Smooth muscle cell (in vitro differentiated cells): ENCODE results near the gene ZNF527. TPM values are rescaled to one million over a fixed set of nuclear protein-coding genes. Genes with fewer than 3 reads are reported as not detected.

Experiments used
- DNase-seq: peaks from one replicate; lab custom pipeline; 2025; ENCODE audit not compliant: unreplicated experiment; lab: John Stamatoyannopoulos, UW
- H2AFZ ChIP-seq: fragments of 200-600 bp; sonication (generic); 2 replicates; pipeline ENCODE4 v1.6.0; 2016; ENCODE audit warnings: antibody characterized with exemption, low read depth, mild to moderate bottlenecking
- H3F3A ChIP-seq: fragments of 200-600 bp; sonication (generic); 2 replicates; pipeline ENCODE4 v1.6.0; 2017; ENCODE audit warnings: antibody characterized with exemption, low read depth
- H3K27ac ChIP-seq: fragments of 200-600 bp; sonication (generic); 2 replicates; pipeline ENCODE4 v1.5.1; 2016; ENCODE audit warnings: low read depth, mild to moderate bottlenecking
- H3K27me3 ChIP-seq: fragments of 200-600 bp; sonication (generic); 2 replicates; pipeline ENCODE4 v1.6.1; 2016; ENCODE audit warnings: low read depth, mild to moderate bottlenecking
- H3K36me3 ChIP-seq: fragments of 200-600 bp; sonication (generic); 2 replicates; pipeline ENCODE4 v1.5.1; 2016; ENCODE audit warnings: low read depth
- H3K4me1 ChIP-seq: fragments of 200-600 bp; sonication (generic); 2 replicates; pipeline ENCODE4 v1.5.1; 2016; ENCODE audit warnings: low read depth
- H3K4me2 ChIP-seq: fragments of 200-600 bp; sonication (generic); 2 replicates; pipeline ENCODE4 v1.6.0; 2016; ENCODE audit warnings: mild to moderate bottlenecking
- H3K4me3 ChIP-seq: fragments of 200-600 bp; sonication (generic); 2 replicates; pipeline ENCODE4 v1.5.1; 2016; ENCODE audit warnings: mild to moderate bottlenecking
- H3K79me2 ChIP-seq: fragments of 200-600 bp; sonication (generic); 2 replicates; pipeline ENCODE4 v1.6.0; 2016; ENCODE audit warnings: low read depth, mild to moderate bottlenecking
- H3K9ac ChIP-seq: fragments of 200-600 bp; sonication (generic); 2 replicates; pipeline ENCODE4 v1.6.0; 2016; ENCODE audit warnings: low read depth
- H3K9me3 ChIP-seq: fragments of 200-600 bp; sonication (generic); replicated peaks from 2 replicates; pipeline ENCODE4 v1.5.1; 2016; ENCODE audit warnings: low read depth
- H4K20me1 ChIP-seq: fragments of 200-600 bp; sonication (generic); 2 replicates; pipeline ENCODE4 v1.6.0; 2016; ENCODE audit warnings: low read depth
- CTCF ChIP-seq: fragments of 200-600 bp; sonication (generic); IDR thresholded peaks from 2 replicates; pipeline ENCODE4 v1.5.1; 2017; ENCODE audit warnings: borderline replicate concordance, mild to moderate bottlenecking, antibody characterized with exemption; ENCODE audit not compliant: insufficient read depth, poor library complexity, severe bottlenecking
- WGBS: methylation state at CpG from one replicate; pipeline ENCODE4 v1.1.7; 2016; ENCODE audit warnings: low lambda C conversion rate; 5-methylcytosine and 5-hydroxymethylcytosine counted together
- polyA plus RNA-seq: library from polyadenylated mRNA; unstranded; fragments of >200 nt; fragmentation: Nextera tagmentation; extraction: Ambion mirVana; gene quantifications from 2 replicates; pipeline ENCODE4 v1.2.1, GENCODE V29; 2016
- total RNA-seq: library from RNA; depleted of rRNA; stranded (reverse); fragments of >200 nt; gene quantifications from 2 replicates; pipeline ENCODE4 v1.2.3, GENCODE V29; 2014

Gene ZNF527
- total RNA-seq: 8.5 and 12.4 TPM in 2 replicates
- 0.90 and 1.2 TPM in 2 replicates for polyA plus RNA-seq

DNA sequence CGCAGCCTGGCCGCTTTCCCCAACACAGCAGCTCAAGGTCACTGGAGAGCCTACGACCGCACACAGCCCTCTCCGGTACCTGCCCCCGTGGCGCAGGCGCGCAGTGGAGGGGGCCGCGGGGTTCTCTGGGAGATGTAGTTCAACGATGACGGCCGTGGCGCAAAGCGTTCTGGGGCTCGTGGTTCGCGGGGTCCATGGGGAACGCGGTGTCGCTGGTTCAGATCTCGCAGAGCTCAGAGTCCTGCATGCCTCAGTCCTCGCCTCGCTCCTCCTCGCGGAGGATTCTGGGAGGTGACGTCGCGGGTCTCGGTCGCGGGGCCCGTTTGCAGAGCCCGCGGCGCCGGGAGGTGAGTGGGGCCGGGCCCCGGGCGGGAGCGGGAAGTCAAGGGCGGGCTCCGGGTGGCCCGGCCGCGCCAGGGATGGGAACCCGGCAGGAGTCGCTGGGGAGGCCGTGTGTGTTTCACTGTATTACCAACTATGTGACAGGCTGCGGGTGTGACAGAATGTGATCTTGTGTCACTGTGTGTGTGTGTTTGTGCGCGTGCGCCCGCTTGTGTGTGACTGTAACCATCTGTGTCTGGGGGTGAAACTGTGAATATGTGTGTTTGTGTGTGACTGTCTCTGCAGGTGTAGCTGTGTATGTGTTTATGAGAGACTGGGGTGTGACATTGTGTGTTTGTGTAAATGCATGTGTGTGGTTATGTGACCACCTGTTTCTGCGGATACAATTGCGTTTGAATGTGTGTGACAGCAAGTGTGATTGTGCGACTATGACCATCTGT, at the start of gene ZNF527:
Gene ZNF527 (plus strand): TSS at position 220 of the 782 bp plus-strand sequence. CDS start 3,100 bp downstream, outside the sequence.
- no peaks in the 10 kb centered on the region for H3F3A ChIP-seq
- no peaks in the 10 kb centered on the region for H3K27me3 ChIP-seq
- H3K9me3 ChIP-seq: no peaks in the 10 kb centered on the region
- H3K4me1 ChIP-seq: no peaks in the 10 kb centered on the region
- TF ChIP-seq CTCF: no peak
- H3K79me2 ChIP-seq: no peaks in the 10 kb centered on the region
- no peaks in the 10 kb centered on the region for H4K20me1 ChIP-seq
- peaks cover 13% of the 10 kb centered on the region for H3K36me3 ChIP-seq
- DNase-seq: peak; percentile 84
- H3K9ac ChIP-seq: peak within 1 kb of the TSS; percentile 63
- H3K4me3 ChIP-seq: peak within 1 kb of the TSS; percentile 68
- H3K27ac ChIP-seq: peak within 1 kb of the TSS; percentile 59
- WGBS: 4% methylated on average over 32 of the region's 58 CpGs
- H3K4me2 ChIP-seq: peak within 1 kb of the TSS; percentile 87
- H2AFZ ChIP-seq: peak within 1 kb of the TSS; percentile 95

DNA sequence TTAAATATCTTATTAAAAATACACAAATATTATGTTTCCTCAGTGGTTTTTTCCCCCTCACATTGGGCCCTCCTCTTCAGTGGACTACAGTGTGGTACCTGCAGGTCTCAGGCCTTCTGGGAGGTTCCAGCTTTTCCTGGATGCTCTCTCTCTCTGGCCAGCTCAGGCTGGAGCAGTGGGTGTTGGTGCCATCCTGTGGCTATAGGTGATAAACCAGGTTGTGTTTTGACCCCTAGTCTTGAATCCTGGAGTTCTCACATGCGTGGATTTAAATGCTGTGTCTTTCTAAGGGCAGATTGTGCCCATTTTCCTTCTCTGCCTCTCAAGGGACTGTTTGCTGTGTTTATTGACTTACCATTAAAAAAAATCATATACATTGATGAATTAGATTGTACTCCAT, 41.2 kb upstream of the ZNF527 start:
- no peaks in the 10 kb centered on the region for H3K9me3 ChIP-seq
- WGBS: 100% methylated on average over 1 of the region's 1 CpG
- H3F3A ChIP-seq: peaks cover 4% of the 10 kb centered on the region
- no peaks in the 10 kb centered on the region for H3K27me3 ChIP-seq
- H3K9ac ChIP-seq: no peak overlapping the region
- TF ChIP-seq CTCF: peak; percentile 9
- H3K4me3 ChIP-seq: no peak overlapping the region
- H3K4me1 ChIP-seq: no peaks in the 10 kb centered on the region
- H3K4me2 ChIP-seq: no peak overlapping the region
- DNase-seq: no peak
- H2AFZ ChIP-seq: no peak overlapping the region
- H4K20me1 ChIP-seq: no peaks in the 10 kb centered on the region
- no peak overlapping the region for H3K27ac ChIP-seq
- peaks cover 2% of the 10 kb centered on the region for H3K79me2 ChIP-seq
- H3K36me3 ChIP-seq: no peaks in the 10 kb centered on the region

GRCh38 chr19:37332839-37333238, 38.1 kb upstream of the ZNF527 start:
- Histone ChIP-seq H4K20me1 (no peaks in the 10 kb centered on the region), H2AFZ (no peak overlapping the region), H3K27me3 (no peaks in the 10 kb centered on the region), H3F3A (peaks cover 4% of the 10 kb centered on the region), H3K9ac (no peak overlapping the region), H3K36me3 (no peaks in the 10 kb centered on the region), H3K4me3 (no peak overlapping the region), H3K79me2 (peaks cover 32% of the 10 kb centered on the region), H3K27ac (no peak overlapping the region), H3K4me1 (peaks cover 6% of the 10 kb centered on the region), H3K4me2 (no peak overlapping the region), H3K9me3 (no peaks in the 10 kb centered on the region)
- DNase-seq: no peak
- no peak for TF ChIP-seq CTCF

GRCh38 chr19:37333457-37333856, 37.4 kb upstream of the ZNF527 start:
- Histone ChIP-seq H2AFZ (no peak overlapping the region), H3K9ac (no peak overlapping the region), H3K79me2 (peaks cover 35% of the 10 kb centered on the region), H3K27me3 (no peaks in the 10 kb centered on the region), H3K36me3 (no peaks in the 10 kb centered on the region), H3K9me3 (no peaks in the 10 kb centered on the region), H3K4me1 (peaks cover 6% of the 10 kb centered on the region), H3F3A (peaks cover 4% of the 10 kb centered on the region), H3K4me2 (no peak overlapping the region), H3K4me3 (no peak overlapping the region), H4K20me1 (no peaks in the 10 kb centered on the region), H3K27ac (no peak overlapping the region)
- TF ChIP-seq CTCF: no peak
- 58% methylated on average over 1 of the region's 1 CpG for WGBS
- DNase-seq: no peak
